HCT116 (cell line): Measurements from ENCODE around the gene MORN1. TPM values are rescaled to one million over a fixed set of nuclear protein-coding genes. Genes with fewer than 3 reads are reported as not detected.

Source experiments
- ATAC-seq: fragments of 200-7000 bp; cut with Tn5 transposase; 2 replicates; pipeline ENCODE4 v1.9.1; 2020; ENCODE audit warnings: mild to moderate bottlenecking, moderate library complexity
- BruUV-seq: library from RNA; stranded (reverse); fragments of 400-500 nt; replicated peaks from 2 replicates; lab custom pipeline; 2021; lab: Mats Ljungman, UMichigan
- CTCF ChIA-PET: fragments of 300-600 bp; sonication (Branson Sonifier 250); formaldehyde crosslinking; loops from one replicate; lab custom pipeline; 2021; ENCODE audit warnings: antibody characterized with exemption; lab: Charles Lee
- POLR2A ChIA-PET: fragments of 300-600, 350-600 bp; sonication (Branson Sonifier 250); formaldehyde crosslinking; loops from one replicate; lab custom pipeline; 2021; ENCODE audit warnings: antibody characterized with exemption; lab: Charles Lee
- RAD21 ChIA-PET, 2 experiments: fragments of 300-600 bp; sonication (Branson Sonifier 250); formaldehyde crosslinking; loops; one replicate each; lab custom pipeline; 2023; ENCODE audit warnings: low total read pairs in 2 of 2; ENCODE audit not compliant: uncharacterized antibody in 2 of 2, unreplicated experiment in 2 of 2, low non-redundant PET in 1 of 2; lab: Charles Lee
- DNase-seq: peaks from one replicate; pipeline ENCODE4 v3.0.0-alpha.2; 2010; ENCODE audit warnings: low read depth, low spot score
- H2AFZ ChIP-seq: fragments of 200-600 bp; shearing (Covaris generic), sonication (generic); 2 replicates; pipeline ENCODE4 v1.6.1; 2017; ENCODE audit warnings: low read depth, mixed run types, mixed read lengths, antibody characterized with exemption, low read length; ENCODE audit not compliant: poor library complexity, severe bottlenecking
- H3K27ac ChIP-seq: 2 replicates; pipeline ENCODE4 v1.5.1; 2012; ENCODE audit warnings: low read depth, low read length
- H3K27me3 ChIP-seq: fragments of 200-600 bp; sonication (generic); 2 replicates; pipeline ENCODE4 v1.6.1; 2016; ENCODE audit warnings: mixed run types, low read length, mixed read lengths; ENCODE audit not compliant: insufficient read depth
- H3K36me3 ChIP-seq, 2 experiments: fragments of 200-500 bp in 1 of 2; fragments of 200-600 bp in 1 of 2; sonication (Bioruptor generic) in 1 of 2; sonication (generic) in 1 of 2; 2 replicates each; pipeline versions ENCODE4 v1.5.1 to v1.6.1; 2014 to 2016; ENCODE audit warnings: low read length in 2 of 2, inconsistent platforms in 1 of 2, mixed read lengths in 1 of 2, mixed run types in 1 of 2; ENCODE audit not compliant: insufficient read depth in 2 of 2, control insufficient read depth in 1 of 2
- H3K4me1 ChIP-seq, 2 experiments: fragments of 200-600 bp in 1 of 2; sonication (generic) in 1 of 2; 2 replicates each; pipeline versions ENCODE4 v1.5.1 to v1.6.1; 2012 to 2017; ENCODE audit warnings: low read length in 2 of 2, inconsistent platforms in 1 of 2, mild to moderate bottlenecking in 1 of 2, mixed read lengths in 1 of 2, mixed run types in 1 of 2, moderate library complexity in 1 of 2; ENCODE audit not compliant: insufficient read depth in 2 of 2, control insufficient read depth in 1 of 2
- H3K4me2 ChIP-seq: fragments of 200-600 bp; sonication (generic); 2 replicates; pipeline ENCODE4 v1.6.1; 2017; ENCODE audit warnings: mixed run types, low read length, mixed read lengths
- H3K4me3 ChIP-seq, 2 experiments: fragments of 200-600 bp in 1 of 2; sonication (generic) in 1 of 2; replicated peaks in 1 of 2; 2 replicates each; pipeline ENCODE4 v1.5.1; 2011 to 2016; ENCODE audit warnings: low read length in 2 of 2, control low read depth in 1 of 2, low read depth in 1 of 2, mild to moderate bottlenecking in 1 of 2, mixed read lengths in 1 of 2, mixed run types in 1 of 2
- H3K79me2 ChIP-seq: fragments of 200-600 bp; sonication (generic); 2 replicates; pipeline ENCODE4 v1.6.1; 2017; ENCODE audit warnings: mild to moderate bottlenecking, mixed run types, low read length, moderate library complexity, mixed read lengths; ENCODE audit not compliant: insufficient read depth
- H3K9ac ChIP-seq: fragments of 200-600 bp; sonication (generic); 2 replicates; pipeline ENCODE4 v1.6.1; 2016; ENCODE audit warnings: low read length, mixed read lengths
- H3K9me2 ChIP-seq: fragments of 200-600 bp; sonication (generic), shearing (Covaris generic); 2 replicates; pipeline ENCODE4 v1.6.1; 2017; ENCODE audit warnings: mixed run types, mild to moderate bottlenecking, moderate library complexity; ENCODE audit not compliant: insufficient read depth
- H3K9me3 ChIP-seq, 2 experiments: fragments of 200-500 bp in 1 of 2; fragments of 200-600 bp in 1 of 2; sonication (Bioruptor generic) in 1 of 2; sonication (generic) in 1 of 2; 2 replicates each; pipeline ENCODE4 v1.6.1; 2014 to 2017; ENCODE audit warnings: low read length in 2 of 2, mixed read lengths in 2 of 2, inconsistent platforms in 1 of 2, low read depth in 1 of 2, mild to moderate bottlenecking in 1 of 2, mixed run types in 1 of 2, moderate library complexity in 1 of 2; ENCODE audit not compliant: control insufficient read depth in 1 of 2, insufficient read depth in 1 of 2
- H4K20me1 ChIP-seq: fragments of 200-600 bp; sonication (generic), shearing (Covaris generic); 2 replicates; pipeline ENCODE4 v1.6.1; 2017; ENCODE audit warnings: mixed run types, mild to moderate bottlenecking, moderate library complexity; ENCODE audit not compliant: insufficient read depth
- ATF3 ChIP-seq: IDR thresholded peaks from 2 replicates; pipeline ENCODE4 v1.6.1; 2012
- CEBPB ChIP-seq: IDR thresholded peaks from 2 replicates; pipeline ENCODE4 v1.6.1; 2012; ENCODE audit warnings: low read depth
- CTCF ChIP-seq, 3 experiments: fragments of 200-600 bp in 1 of 3; sonication (generic) in 1 of 3; IDR thresholded peaks in 2 of 3; conservative IDR thresholded peaks in 1 of 3; 2 replicates each; pipeline ENCODE4 v1.5.1; 2012 to 2017; ENCODE audit warnings: low read depth in 2 of 3, low read length in 2 of 3, antibody characterized with exemption in 1 of 3, borderline replicate concordance in 1 of 3, control low read depth in 1 of 3, mild to moderate bottlenecking in 1 of 3, mixed read lengths in 1 of 3, mixed run types in 1 of 3, moderate library complexity in 1 of 3; ENCODE audit not compliant: insufficient read depth in 1 of 3
- ELF1 ChIP-seq: IDR thresholded peaks from 2 replicates; pipeline ENCODE4 v1.6.1; 2012; ENCODE audit warnings: low read depth, borderline replicate concordance
- EZH2 ChIP-seq: fragments of 200-600 bp; sonication (generic); IDR thresholded peaks from 2 replicates; pipeline ENCODE4 v1.6.1; 2017; ENCODE audit warnings: antibody characterized with exemption, mixed run types
- JUND ChIP-seq: IDR thresholded peaks from 2 replicates; pipeline ENCODE4 v1.6.1; 2012
- RAD21 ChIP-seq: IDR thresholded peaks from 2 replicates; pipeline ENCODE4 v1.6.1; 2012; ENCODE audit warnings: low read depth, mild to moderate bottlenecking
- REST ChIP-seq: IDR thresholded peaks from 2 replicates; pipeline ENCODE4 v1.6.1; 2012; ENCODE audit warnings: low read depth
- SP1 ChIP-seq: IDR thresholded peaks from 2 replicates; pipeline ENCODE4 v1.6.1; 2012; ENCODE audit warnings: low read depth
- SRF ChIP-seq: IDR thresholded peaks from 2 replicates; pipeline ENCODE4 v1.6.1; 2012; ENCODE audit warnings: low read depth
- YY1 ChIP-seq: IDR thresholded peaks from 2 replicates; pipeline ENCODE4 v1.6.1; 2011; ENCODE audit warnings: low read length, low read depth, moderate library complexity, mild to moderate bottlenecking; ENCODE audit not compliant: insufficient replicate concordance; ENCODE audit errors: extremely low read depth
- ZBTB33 ChIP-seq: IDR thresholded peaks from 2 replicates; pipeline ENCODE4 v1.6.1; 2011; ENCODE audit warnings: mild to moderate bottlenecking, low read length, moderate library complexity; ENCODE audit not compliant: insufficient replicate concordance; ENCODE audit errors: extremely low read depth
- intact Hi-C: fragments of 100-400 bp; cut with micrococcal nuclease; formaldehyde crosslinking; loops from 2 replicates; pipeline ENCODE4 v1.10.0; 2022
- total RNA-seq: library from RNA; stranded (reverse); gene quantifications from one replicate; pipeline ENCODE4 v1.2.1, GENCODE V29; 2021; ENCODE audit not compliant: unreplicated experiment

The MORN1 gene
- total RNA-seq, 1 experiment from 2014 or later = 21.4 TPM

- H3K4me3 ChIP-seq = no peak overlapping the region
- peaks cover 14% of the 10 kb centered on the region; the same call in 1 of the 2 replicates for H3K79me2 ChIP-seq
- no peaks in the 10 kb centered on the region for H3K9me2 ChIP-seq
- H3K27ac ChIP-seq = no peak overlapping the region
- no peak for DNase-seq
- no TSS peak for BruUV-seq
- no peak for ATAC-seq
- intact Hi-C loops = no loop called here
- H3K4me2 ChIP-seq = peak overlapping the region; percentile 27
- ChIA-PET POLR2A (no interaction called here), RAD21 (no interaction called here), CTCF (interaction anchor here (2.2 kb wide), 1 partner anchor 130 kb away, joined by 13 read pairs; no protein-coding TSS in a partner anchor)
- H3K27me3 ChIP-seq = no peaks in the 10 kb centered on the region
- no peaks in the 10 kb centered on the region for H4K20me1 ChIP-seq
- no peak overlapping the region for H2AFZ ChIP-seq
- H3K9ac ChIP-seq = no peak overlapping the region
- TF ChIP-seq SP1 = no peak
- no peak for TF ChIP-seq CEBPB
- TF ChIP-seq CTCF (IDR thresholded peaks at IDR 0.05 in 2 of 3, conservative IDR thresholded peaks at IDR 0.05 in 1 of 3; ENCODE audit: borderline replicate concordance in 1 of 3, insufficient read depth in 1 of 3, low read depth in 2 of 3, low read length in 2 of 3) = no peak
- H3K4me1 ChIP-seq = peaks cover 12 to 32% of the 10 kb centered on the region in 2 experiments; a peak in 3 of 4 replicates
- no peaks in the 10 kb centered on the region for H3K9me3 ChIP-seq
- H3K36me3 ChIP-seq = no peaks in the 10 kb centered on the region
These were observed 25.0 kb upstream of the MORN1 start for GRCh38 chr1:2416403-2416802.

GRCh38 chr1:2415801-2416208 lies 24.5 kb upstream of the MORN1 start:
- Histone ChIP-seq H3K27me3 (no peaks in the 10 kb centered on the region), H2AFZ (no peak overlapping the region), H3K4me1 (peaks cover 14 to 38% of the 10 kb centered on the region in 2 experiments; a peak in 3 of 4 replicates), H3K27ac (no peak overlapping the region), H3K9me3 (no peaks in the 10 kb centered on the region), H3K9me2 (no peaks in the 10 kb centered on the region), H3K36me3 (no peaks in the 10 kb centered on the region), H4K20me1 (no peaks in the 10 kb centered on the region), H3K79me2 (peaks cover 19% of the 10 kb centered on the region; the same call in 1 of the 2 replicates), H3K4me2 (no peak overlapping the region), H3K9ac (no peak overlapping the region), H3K4me3 (no peak overlapping the region)
- RAD21 ChIA-PET = no interaction called here
- intact Hi-C loops = no loop called here
- CTCF ChIA-PET = interaction anchor here (2.2 kb wide), 1 partner anchor 131 kb away, joined by 13 read pairs; no protein-coding TSS in a partner anchor
- ATAC-seq (no peak), DNase-seq (no peak)
- BruUV-seq = no TSS peak
- POLR2A ChIA-PET = no interaction called here
- TF ChIP-seq REST (no peak), EZH2 (no peak), ATF3 (no peak), ZBTB33 (no peak), ELF1 (no peak), SRF (no peak), JUND (no peak), RAD21 (no peak), YY1 (no peak)
